GM12878 (cell line): ENCODE measurements around the gene MRPL41. TPM values are rescaled to one million over a fixed set of nuclear protein-coding genes. Genes with fewer than 3 reads are reported as not detected.

Experiments
- ATAC-seq: fragments of 200-7000 bp; cut with Tn5 transposase; 3 replicates; pipeline ENCODE4 v1.9.1; 2020; ENCODE audit warnings: mild to moderate bottlenecking, moderate library complexity
- BruUV-seq: library from RNA; stranded (reverse); fragments of 400-500 nt; replicated peaks from 2 replicates; lab custom pipeline; 2021; lab: Mats Ljungman, UMichigan
- CTCF ChIA-PET: fragments of 300-600 bp; sonication (Branson Sonifier 250); formaldehyde crosslinking; extraction: SDS; loops from one replicate; lab custom pipeline; 2021; ENCODE audit warnings: inconsistent platforms; lab: Yijun Ruan, JAX
- POLR2A ChIA-PET: fragments of 350-600 bp; formaldehyde crosslinking; extraction: SDS; loops from one replicate; lab custom pipeline; 2021; ENCODE audit warnings: inconsistent platforms; lab: Charles Lee
- RAD21 ChIA-PET: fragments of 300-600 bp; sonication (Branson Sonifier 250); formaldehyde crosslinking; loops from one replicate; lab custom pipeline; 2023; ENCODE audit warnings: antibody characterized with exemption; ENCODE audit not compliant: unreplicated experiment; lab: Charles Lee
- SMC1A ChIA-PET: fragments of 300-600 bp; sonication (Branson Sonifier 250); formaldehyde crosslinking; loops from one replicate; lab custom pipeline; 2023; ENCODE audit not compliant: unreplicated experiment, uncharacterized antibody; lab: Charles Lee
- DNase-seq: peaks from one replicate; pipeline ENCODE4 v3.0.0-alpha.2; 2011; ENCODE audit warnings: low read depth, low spot score
- FAIRE-seq: peaks from 3 replicates; lab custom pipeline; 2011; peaks lifted over from hg19 to GRCh38; lab: Jason Lieb, UNC
- H2AFZ ChIP-seq: 2 replicates; pipeline ENCODE4 v1.6.0; 2011; ENCODE audit warnings: low read depth, low read length, control low read depth; ENCODE audit not compliant: control insufficient read depth
- H3K27ac ChIP-seq: 2 replicates; pipeline ENCODE4 v1.5.1; 2011; ENCODE audit warnings: control low read depth; ENCODE audit not compliant: control insufficient read depth, insufficient read depth
- H3K27me3 ChIP-seq, 2 experiments: replicated peaks in 1 of 2; 2 replicates each; pipeline versions ENCODE4 v1.6.0 to v1.6.1; 2011; ENCODE audit warnings: low read length in 1 of 2; ENCODE audit not compliant: control insufficient read depth in 2 of 2, insufficient read depth in 2 of 2
- H3K36me3 ChIP-seq, 2 experiments: 2 replicates each; pipeline ENCODE4 v1.5.1; 2011; ENCODE audit warnings: low read length in 1 of 2; ENCODE audit not compliant: control insufficient read depth in 2 of 2, insufficient read depth in 2 of 2
- H3K4me1 ChIP-seq: 2 replicates; pipeline ENCODE4 v1.6.1; 2011; ENCODE audit warnings: mild to moderate bottlenecking, low read length, moderate library complexity, mixed read lengths; ENCODE audit not compliant: control insufficient read depth, insufficient read depth
- H3K4me2 ChIP-seq: 2 replicates; pipeline ENCODE4 v1.6.0; 2011; ENCODE audit warnings: control low read depth; ENCODE audit not compliant: control insufficient read depth, insufficient read depth
- H3K4me3 ChIP-seq: fragments of 200-600 bp; sonication (generic); 2 replicates; pipeline ENCODE4 v1.5.1; 2016
- H3K79me2 ChIP-seq: 2 replicates; pipeline ENCODE4 v1.6.0; 2011; ENCODE audit warnings: low read length; ENCODE audit not compliant: control insufficient read depth, insufficient read depth
- H3K9ac ChIP-seq: 2 replicates; pipeline ENCODE4 v1.8.0; 2011; ENCODE audit warnings: low read length, control low read depth, mixed read lengths; ENCODE audit not compliant: control insufficient read depth, insufficient read depth
- H3K9me3 ChIP-seq: replicated peaks from 3 replicates; pipeline ENCODE4 v1.5.1; 2011; ENCODE audit warnings: mild to moderate bottlenecking, low read length; ENCODE audit not compliant: control insufficient read depth, insufficient read depth
- H4K20me1 ChIP-seq: 2 replicates; pipeline ENCODE4 v1.6.0; 2011; ENCODE audit not compliant: control insufficient read depth, insufficient read depth
- BACH1 ChIP-seq: fragments of 450-650 bp; IDR thresholded peaks from 2 replicates; pipeline ENCODE4 v1.6.1; 2017; ENCODE audit warnings: mild to moderate bottlenecking, borderline replicate concordance
- CBX5 ChIP-seq: sonication (generic); IDR thresholded peaks from 2 replicates; pipeline ENCODE4 v1.6.1; 2016; ENCODE audit warnings: low read depth, moderate library complexity, mild to moderate bottlenecking, inconsistent platforms
- HDGF ChIP-seq: fragments of 450-650 bp; IDR thresholded peaks from 2 replicates; pipeline ENCODE4 v1.6.1; 2016; ENCODE audit warnings: antibody characterized with exemption
- MEF2A ChIP-seq: IDR thresholded peaks from 2 replicates; pipeline ENCODE4 v1.6.1; 2011; ENCODE audit warnings: low read depth, mild to moderate bottlenecking, low read length, moderate library complexity; ENCODE audit not compliant: insufficient read depth
- NFYB ChIP-seq: IDR thresholded peaks from 2 replicates; pipeline ENCODE4 v1.6.1; 2011; ENCODE audit warnings: low read depth, mild to moderate bottlenecking, low read length, improper control_type of control experiment, moderate library complexity; ENCODE audit not compliant: insufficient read depth
- PAX8 ChIP-seq: fragments of 450-650 bp; IDR thresholded peaks from 2 replicates; pipeline ENCODE4 v1.6.1; 2017; ENCODE audit warnings: mild to moderate bottlenecking, moderate library complexity
- RELA ChIP-seq: fragments of 450-650 bp; IDR thresholded peaks from 2 replicates; pipeline ENCODE4 v1.8.0; 2014; ENCODE audit warnings: borderline replicate concordance; ENCODE audit not compliant: partially characterized antibody
- RFX5 ChIP-seq: IDR thresholded peaks from 2 replicates; pipeline ENCODE4 v1.6.1; 2011; ENCODE audit warnings: low read depth, low read length, improper control_type of control experiment
- YBX1 ChIP-seq: fragments of 450-650 bp; IDR thresholded peaks from 2 replicates; pipeline ENCODE4 v1.6.1; 2016; ENCODE audit warnings: antibody characterized with exemption
- WGBS: methylation state at CpG from one replicate; pipeline ENCODE4 v1.1.6; 2016; ENCODE audit warnings: low lambda C conversion rate; ENCODE audit not compliant: insufficient replicate concordance, insufficient coverage; ENCODE audit errors: missing lambda C conversion rate; 5-methylcytosine and 5-hydroxymethylcytosine counted together
- in situ Hi-C: fragments of 300-500 bp; cut with MboI; formaldehyde crosslinking; loops from 9 replicates; pipeline ENCODE4 v1.14.3; 2018; ENCODE audit warnings: mixed read lengths
- intact Hi-C: fragments of 100-400 bp; cut with micrococcal nuclease; formaldehyde crosslinking; loops from one replicate; pipeline ENCODE4 v1.14.2; 2022; ENCODE audit not compliant: unreplicated experiment
- polyA plus RNA-seq, 11 experiments: library from polyadenylated mRNA; depleted of rRNA in 4 of 11; unstranded in 6 of 11; stranded (reverse) in 5 of 11; fragments of >200 nt; fragmentation: Nextera tagmentation in 4 of 11; fragmentation: Illumina TruSeq in 1 of 11; extraction: Ambion mirVana in 4 of 11; extraction: Trizol in 1 of 11; gene quantifications; 1 replicate in 1 of 11; 2 replicates in 10 of 11; pipeline versions ENCODE4 v1.2.1 to v1.2.3, GENCODE V29; 2011 to 2016; ENCODE audit warnings: inconsistent platforms in 2 of 11, missing spikeins in 2 of 11, low read depth in 1 of 11
- total RNA-seq, 4 experiments: library from RNA; depleted of rRNA in 3 of 4; stranded (reverse); fragments of >200 nt in 3 of 4; fragmentation: Illumina TruSeq in 1 of 4; extraction: Trizol in 1 of 4; gene quantifications; 2 replicates each; pipeline versions ENCODE4 v1.2.1 to v1.2.3, GENCODE V29; 2013 to 2021

MRPL41 gene
- total and polyA plus RNA-seq, 10 of the 15 experiments (the other 5 are each of a cell fraction or from before 2014, with no cell fraction given), result 1.3 to 116 (median 40.1) TPM

DNA sequence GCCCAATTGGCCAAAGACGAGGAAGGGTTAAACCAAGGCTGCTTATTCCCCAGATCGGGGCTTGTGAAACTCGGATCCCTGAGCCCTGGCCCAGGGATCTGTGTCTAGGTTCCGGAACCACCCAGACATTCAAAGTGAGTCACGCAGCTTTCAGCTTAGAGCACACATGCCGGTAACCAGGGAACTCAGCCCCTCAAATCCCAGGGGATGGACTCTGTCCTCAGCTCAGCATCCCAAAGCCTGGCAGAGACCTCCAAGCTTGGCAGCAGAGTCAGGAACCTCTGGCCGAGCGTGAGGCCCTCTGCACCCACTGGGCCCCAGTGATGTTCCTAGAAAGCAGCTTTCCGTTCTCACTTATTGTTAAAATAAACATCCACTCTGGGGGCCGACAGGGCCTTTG, 6.6 kb upstream of the MRPL41 start:
- H4K20me1 ChIP-seq, result no peaks in the 10 kb centered on the region
- H3K4me2 ChIP-seq, result no peak overlapping the region
- peaks cover 6% of the 10 kb centered on the region for H3K4me1 ChIP-seq
- DNase-seq (no peak), ATAC-seq (no peak), FAIRE-seq (no peak)
- RAD21 ChIA-PET, result interaction anchor here (1.0 kb wide), 1 partner anchor 10 kb away, joined by 3 read pairs; no protein-coding TSS in a partner anchor
- SMC1A ChIA-PET, result interaction anchor here (1.3 kb wide), 1 partner anchor 10 kb away, joined by 3 read pairs; no protein-coding TSS in a partner anchor
- CTCF ChIA-PET, result interaction anchor here (1.1 to 1.8 kb wide), 2 partner anchors 10 to 42 kb away, joined by 3 to 11 read pairs; no protein-coding TSS in a partner anchor
- POLR2A ChIA-PET, result no interaction called here
- H3K27me3 ChIP-seq, result no peaks in the 10 kb centered on the region; a peak in 1 of 4 replicates
- in situ Hi-C loops (no loop called here), intact Hi-C loops (no loop called here)
- TF ChIP-seq CBX5 (no peak), PAX8 (no peak), RELA (no peak), HDGF (no peak), MEF2A (no peak), RFX5 (no peak), NFYB (no peak), YBX1 (no peak), BACH1 (no peak)
- no peaks in the 10 kb centered on the region for H3K36me3 ChIP-seq
- H2AFZ ChIP-seq, result no peak overlapping the region
- BruUV-seq, result no TSS peak
- no peaks in the 10 kb centered on the region for H3K79me2 ChIP-seq
- no peak overlapping the region for H3K27ac ChIP-seq
- no peaks in the 10 kb centered on the region; the same call in 2 of the 3 replicates for H3K9me3 ChIP-seq
- WGBS, result 70% methylated on average over 10 of the region's 10 CpGs
- no peak overlapping the region for H3K4me3 ChIP-seq
- no peak overlapping the region for H3K9ac ChIP-seq
